Endothelial cell of umbilical vein (primary cell): ENCODE measurements around the gene KCNK10. TPM values are rescaled to one million over a fixed set of nuclear protein-coding genes. Genes with fewer than 3 reads are reported as not detected.

Source experiments
- BruUV-seq: library from RNA; stranded (reverse); fragments of 400-500 nt; replicated peaks from 2 replicates; lab custom pipeline; 2021; lab: Mats Ljungman, UMichigan
- CTCF ChIA-PET: fragments of 300-600, 350-600 bp; sonication (Branson Sonifier 250); formaldehyde crosslinking; loops from one replicate; lab custom pipeline; 2021; ENCODE audit warnings: antibody characterized with exemption, inconsistent platforms; lab: Charles Lee
- POLR2A ChIA-PET: fragments of 300-600, 350-600 bp; sonication (Branson Sonifier 250); formaldehyde crosslinking; loops from one replicate; lab custom pipeline; 2021; ENCODE audit warnings: antibody characterized with exemption, inconsistent platforms; lab: Charles Lee
- DNase-seq: peaks from one replicate; pipeline ENCODE4 v3.0.0-alpha.2; 2011; ENCODE audit warnings: low read depth, low spot score
- FAIRE-seq: peaks from 2 replicates; lab custom pipeline; 2011; peaks lifted over from hg19 to GRCh38; lab: Jason Lieb, UNC
- H2AFZ ChIP-seq: 2 replicates; pipeline ENCODE4 v1.6.0; 2012; ENCODE audit warnings: low read depth, low read length, control low read depth, inconsistent platforms
- H3K27ac ChIP-seq: 2 replicates; pipeline ENCODE4 v1.5.1; 2011; ENCODE audit warnings: low read depth, mild to moderate bottlenecking, control low read depth, low read length, moderate library complexity; ENCODE audit not compliant: insufficient read depth
- H3K27me3 ChIP-seq, 2 experiments: 2 replicates each; pipeline versions ENCODE4 v1.6.0 to v1.6.1; 2011; ENCODE audit warnings: low read length in 2 of 2, mixed read lengths in 1 of 2; ENCODE audit not compliant: control insufficient read depth in 2 of 2, insufficient read depth in 2 of 2
- H3K36me3 ChIP-seq, 2 experiments: 2 replicates in 1 of 2; 3 replicates in 1 of 2; pipeline ENCODE4 v1.5.1; 2011; ENCODE audit warnings: low read length in 2 of 2, mild to moderate bottlenecking in 1 of 2, moderate library complexity in 1 of 2; ENCODE audit not compliant: control insufficient read depth in 2 of 2, insufficient read depth in 2 of 2; ENCODE audit errors: extremely low read depth in 1 of 2
- H3K4me1 ChIP-seq: 3 replicates; pipeline ENCODE4 v1.5.1; 2011; ENCODE audit warnings: mild to moderate bottlenecking, low read length; ENCODE audit not compliant: control insufficient read depth, insufficient read depth; ENCODE audit errors: extremely low read depth
- H3K4me2 ChIP-seq: 2 replicates; pipeline ENCODE4 v1.6.1; 2011; ENCODE audit warnings: low read length, control low read depth, mixed read lengths; ENCODE audit not compliant: insufficient read depth
- H3K4me3 ChIP-seq, 3 experiments: fragments of 200-600 bp in 1 of 3; sonication (generic), shearing (Covaris generic) in 1 of 3; replicated peaks in 1 of 3; 2 replicates each; pipeline ENCODE4 v1.5.1; 2011 to 2016; ENCODE audit warnings: control low read depth in 3 of 3, low read length in 3 of 3, mild to moderate bottlenecking in 2 of 3, inconsistent platforms in 1 of 3, low read depth in 1 of 3, moderate library complexity in 1 of 3; ENCODE audit not compliant: insufficient read depth in 1 of 3
- H3K79me2 ChIP-seq: 2 replicates; pipeline ENCODE4 v1.6.0; 2012; ENCODE audit warnings: low read length, inconsistent platforms; ENCODE audit not compliant: control insufficient read depth, insufficient read depth
- H3K9ac ChIP-seq: replicated peaks from 2 replicates; pipeline ENCODE3; 2011; ENCODE audit warnings: low read length, control low read depth; ENCODE audit not compliant: insufficient read depth; ENCODE audit errors: extremely low read depth
- H3K9me1 ChIP-seq: replicated peaks from 3 replicates; pipeline ENCODE4 v1.6.0; 2011; ENCODE audit warnings: mild to moderate bottlenecking, low read length; ENCODE audit not compliant: control insufficient read depth, insufficient read depth; ENCODE audit errors: extremely low read depth
- H3K9me3 ChIP-seq: replicated peaks from 2 replicates; pipeline ENCODE4 v1.5.1; 2012; ENCODE audit warnings: low read length, inconsistent platforms; ENCODE audit not compliant: control insufficient read depth, insufficient read depth
- H4K20me1 ChIP-seq: replicated peaks from 2 replicates; pipeline ENCODE3; 2011; ENCODE audit warnings: mild to moderate bottlenecking, low read length; ENCODE audit not compliant: control insufficient read depth, insufficient read depth; ENCODE audit errors: extremely low read depth
- CTCF ChIP-seq, 2 donors: IDR thresholded peaks; 1 replicate in 1 of 2; 2 replicates in 1 of 2; pipeline ENCODE4 v1.5.1; 2011; ENCODE audit warnings: low read length in 2 of 2, mild to moderate bottlenecking in 2 of 2, moderate library complexity in 2 of 2, control low read depth in 1 of 2, inconsistent platforms in 1 of 2, low read depth in 1 of 2; ENCODE audit not compliant: insufficient read depth in 1 of 2; ENCODE audit errors: extremely low read depth in 1 of 2
- EZH2 ChIP-seq: IDR thresholded peaks from 2 replicates; pipeline ENCODE4 v1.6.1; 2012; ENCODE audit warnings: borderline replicate concordance, low read depth, mild to moderate bottlenecking, moderate library complexity, low read length, inconsistent platforms; ENCODE audit not compliant: severe bottlenecking
- FOS ChIP-seq: IDR thresholded peaks from 2 replicates; pipeline ENCODE4 v1.6.1; 2011; ENCODE audit warnings: mild to moderate bottlenecking, low read length, moderate library complexity, borderline replicate concordance; ENCODE audit not compliant: insufficient read depth
- GATA2 ChIP-seq: IDR thresholded peaks from 2 replicates; pipeline ENCODE4 v1.7.0; 2011; ENCODE audit warnings: low read depth, mild to moderate bottlenecking, moderate library complexity, mixed read lengths, low read length; ENCODE audit not compliant: insufficient read length, insufficient read depth
- JUN ChIP-seq: IDR thresholded peaks from 2 replicates; pipeline ENCODE4 v1.6.1; 2011; ENCODE audit warnings: borderline replicate concordance, low read depth; ENCODE audit not compliant: insufficient read length, insufficient read depth
- MAX ChIP-seq: IDR thresholded peaks from 2 replicates; pipeline ENCODE4 v1.6.1; 2011; ENCODE audit not compliant: insufficient read depth, insufficient read length
- MYC ChIP-seq: IDR thresholded peaks from one replicate; pipeline ENCODE4 v1.6.1; 2011; ENCODE audit warnings: mild to moderate bottlenecking, low read depth, low read length
- POLR2A ChIP-seq: IDR thresholded peaks from 2 replicates; pipeline ENCODE4 v1.6.1; 2012; ENCODE audit warnings: low read depth, mild to moderate bottlenecking, control low read depth, low read length
- POLR2AphosphoS5 ChIP-seq: IDR thresholded peaks from 2 replicates; pipeline ENCODE4 v1.6.1; 2012; ENCODE audit warnings: low read depth, mild to moderate bottlenecking, control low read depth, low read length, moderate library complexity; ENCODE audit not compliant: insufficient read depth
- dilution Hi-C: fragments of 300-500 bp; cut with MboI; formaldehyde crosslinking; loops from one replicate; pipeline ENCODE4 v1.15.0; 2019; ENCODE audit warnings: low sequenced_read_pairs; ENCODE audit not compliant: extremely low pct_ligation_motif_present
- intact Hi-C: fragments of 100-400 bp; cut with micrococcal nuclease; formaldehyde crosslinking; loops from one replicate; pipeline ENCODE4 v1.10.0; 2022
- polyA plus RNA-seq, 4 experiments: library from polyadenylated mRNA; depleted of rRNA in 3 of 4; stranded (reverse) in 3 of 4; unstranded in 1 of 4; fragments of >200 nt; gene quantifications; 2 replicates each; pipeline versions ENCODE4 v1.2.1 to v1.2.3, GENCODE V29; 2011 to 2012; ENCODE audit warnings: missing spikeins in 1 of 4
- total RNA-seq: library from RNA; stranded (reverse); gene quantifications from 2 replicates; pipeline ENCODE4 v1.2.3, GENCODE V29; 2021

The KCNK10 gene
- total and polyA plus RNA-seq, 2 donors (not counting 3 experiments of a cell fraction or from before 2014, with no cell fraction given): not detected

GRCh38 chr14:88203291-88203690 lies 119.8 kb downstream of the KCNK10 start:
- ChIA-PET POLR2A (no interaction called here), CTCF (no interaction called here)
- no peaks in the 10 kb centered on the region for H4K20me1 ChIP-seq
- no peak overlapping the region for H3K27ac ChIP-seq
- no peaks in the 10 kb centered on the region for H3K9me3 ChIP-seq
- BruUV-seq: no TSS peak
- TF ChIP-seq MAX: no peak
- H3K4me1 ChIP-seq: no peaks in the 10 kb centered on the region
- no peaks in the 10 kb centered on the region for H3K79me2 ChIP-seq
- H3K4me2 ChIP-seq: no peak overlapping the region
- H3K27me3 ChIP-seq: no peaks in the 10 kb centered on the region
- H3K36me3 ChIP-seq: no peaks in the 10 kb centered on the region
- FAIRE-seq (no peak), DNase-seq (no peak)
- dilution Hi-C loops (no loop called here), intact Hi-C loops (no loop called here)
- H3K9me1 ChIP-seq: no peaks in the 10 kb centered on the region
- no peak overlapping the region for H3K4me3 ChIP-seq
- H2AFZ ChIP-seq: no peak overlapping the region
- no peak overlapping the region for H3K9ac ChIP-seq

DNA sequence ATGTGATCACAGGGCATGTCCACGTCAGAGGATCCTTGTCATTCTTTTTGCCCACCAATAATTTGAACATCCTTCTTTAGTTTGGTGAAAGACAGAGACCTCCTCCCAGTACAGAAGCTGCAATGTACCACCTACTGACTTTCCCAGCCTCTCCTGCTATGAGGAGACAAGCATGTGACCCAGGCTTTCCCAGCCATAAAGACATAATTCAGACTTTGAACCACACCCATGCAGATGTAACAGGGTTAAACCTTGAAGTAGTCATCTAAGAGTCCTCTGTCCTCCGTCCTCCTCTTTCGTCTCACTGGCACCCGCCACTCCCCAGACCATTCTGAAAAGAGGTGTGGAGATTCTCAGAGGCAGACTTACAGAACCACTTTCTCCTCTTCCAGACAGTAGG lies 120.8 kb downstream of the KCNK10 start:
- Histone ChIP-seq H3K9ac (no peak overlapping the region), H3K9me1 (no peaks in the 10 kb centered on the region), H3K9me3 (no peaks in the 10 kb centered on the region), H2AFZ (no peak overlapping the region), H3K27me3 (no peaks in the 10 kb centered on the region), H3K4me2 (no peak overlapping the region), H3K36me3 (no peaks in the 10 kb centered on the region), H3K4me3 (no peak overlapping the region), H3K4me1 (no peaks in the 10 kb centered on the region), H3K79me2 (no peaks in the 10 kb centered on the region), H4K20me1 (no peaks in the 10 kb centered on the region), H3K27ac (no peak overlapping the region)
- POLR2A ChIA-PET: no interaction called here
- BruUV-seq: no TSS peak
- no peak for DNase-seq
- dilution Hi-C loops (no loop called here), intact Hi-C loops (no loop called here)
- no peak for FAIRE-seq
- TF ChIP-seq MAX (no peak), GATA2 (no peak), CTCF (IDR thresholded peaks at IDR 0.05; ENCODE audit: extremely low read depth in 1 of 2, insufficient read depth in 1 of 2, low read depth in 1 of 2, low read length in 2 of 2) (no peak), EZH2 (no peak), POLR2AphosphoS5 (no peak), JUN (no peak), POLR2A (no peak), MYC (no peak), FOS (no peak)
- CTCF ChIA-PET: interaction anchor here (2.4 kb wide), 1 partner anchor 13 kb away, joined by 9 read pairs; no protein-coding TSS in a partner anchor
